Upper lobe of right lung (tissue), 1 donor: Measurements from ENCODE around the gene CTNNBL1. TPM values are rescaled to one million over a fixed set of nuclear protein-coding genes. Genes with fewer than 3 reads are reported as not detected.

Experiments used
- ATAC-seq: fragments of 200-7000 bp; cut with Tn5 transposase; one replicate; pipeline ENCODE4 v1.9.1; 2020; ENCODE audit warnings: mild to moderate bottlenecking, moderate library complexity
- DNase-seq: peaks from one replicate; pipeline ENCODE4 v3.0.0-alpha.2; 2020
- H3K27ac ChIP-seq: fragments of 200-600 bp; one replicate; pipeline ENCODE4 v1.8.0; 2022
- H3K27me3 ChIP-seq: fragments of 200-600 bp; one replicate; pipeline ENCODE4 v1.8.0; 2022; ENCODE audit warnings: mild to moderate bottlenecking
- H3K36me3 ChIP-seq: fragments of 200-600 bp; one replicate; pipeline ENCODE4 v1.8.0; 2022
- H3K4me1 ChIP-seq: fragments of 200-600 bp; one replicate; pipeline ENCODE4 v1.8.0; 2022
- H3K4me3 ChIP-seq: fragments of 200-600 bp; one replicate; pipeline ENCODE4 v1.8.0; 2022; ENCODE audit warnings: mild to moderate bottlenecking
- H3K9me3 ChIP-seq: fragments of 200-600 bp; one replicate; pipeline ENCODE4 v1.8.0; 2022
- CTCF ChIP-seq: fragments of 200-600 bp; IDR thresholded peaks from one replicate; pipeline ENCODE4 v1.8.0; 2022; ENCODE audit warnings: antibody characterized with exemption
- intact Hi-C: fragments of 100-400 bp; cut with DNase I; formaldehyde crosslinking; loops from one replicate; pipeline ENCODE4 v1.11.0; 2022
- total RNA-seq: library from RNA; stranded (reverse); fragmentation: NEBNext Ultra II Directional; extraction: Animal tissue kit (Norgen Biotek cat#: 25700); gene quantifications from one replicate; pipeline ENCODE4 v1.2.1, GENCODE V29; 2021
- donor health status: DM: no; HTN: yes; CAD: no; lungs with severe emphysema.

The CTNNBL1 gene
- total RNA-seq, 1 donor from 2014 or later = 52.8 TPM

DNA sequence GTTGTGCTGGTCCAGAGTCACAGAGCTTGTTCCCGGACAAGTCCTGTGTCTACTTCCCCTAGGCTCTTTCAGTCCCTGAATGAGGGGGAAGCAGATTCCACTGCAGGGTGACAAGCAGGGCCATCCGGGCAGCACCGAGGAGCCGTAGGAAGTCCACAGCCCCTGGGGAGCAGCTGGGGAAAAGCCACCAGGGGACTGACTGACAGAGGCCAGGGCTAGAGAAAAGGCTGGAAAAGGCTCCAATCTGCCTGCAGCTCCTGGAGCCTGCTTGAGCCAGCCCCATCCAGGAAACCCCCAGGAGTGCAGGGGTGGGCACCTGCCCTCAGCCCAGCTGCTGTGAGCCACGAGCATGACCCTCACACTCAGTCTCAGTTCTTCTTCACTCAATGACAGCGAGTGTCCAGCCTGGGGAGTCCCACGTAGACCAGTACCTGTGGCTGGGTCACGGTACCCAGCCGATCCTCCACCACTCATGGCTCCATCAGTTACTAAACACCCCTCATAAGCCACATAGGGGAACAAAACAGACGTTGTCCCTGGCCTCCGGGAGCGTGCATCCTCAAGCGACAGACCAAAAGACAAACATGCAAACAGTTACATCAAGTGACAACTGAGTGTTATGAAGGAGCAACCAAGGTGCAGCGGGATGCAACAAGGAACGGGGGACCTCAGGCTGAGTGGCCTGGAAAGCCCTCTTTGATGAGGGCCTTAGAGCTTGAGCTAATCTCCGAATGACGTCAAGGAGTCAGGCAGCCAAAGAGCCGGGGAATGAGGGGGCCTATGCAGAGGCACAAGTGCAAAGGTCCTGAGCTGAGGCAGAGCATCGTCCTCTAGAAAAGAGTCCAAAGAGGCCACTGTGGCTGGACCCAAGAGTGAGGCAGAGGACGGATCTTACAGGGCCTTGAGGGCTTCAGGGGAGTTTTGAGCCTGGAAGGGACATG, 184.3 kb downstream of the CTNNBL1 start:
- ATAC-seq = no peak
- no peaks in the 10 kb centered on the region for H3K27me3 ChIP-seq
- no peak overlapping the region for H3K27ac ChIP-seq
- no peak for TF ChIP-seq CTCF
- no peak overlapping the region for H3K4me3 ChIP-seq
- H3K9me3 ChIP-seq = no peaks in the 10 kb centered on the region
- no peaks in the 10 kb centered on the region for H3K4me1 ChIP-seq
- DNase-seq = no peak
- peaks cover 8% of the 10 kb centered on the region for H3K36me3 ChIP-seq
- intact Hi-C loops = no loop called here

DNA sequence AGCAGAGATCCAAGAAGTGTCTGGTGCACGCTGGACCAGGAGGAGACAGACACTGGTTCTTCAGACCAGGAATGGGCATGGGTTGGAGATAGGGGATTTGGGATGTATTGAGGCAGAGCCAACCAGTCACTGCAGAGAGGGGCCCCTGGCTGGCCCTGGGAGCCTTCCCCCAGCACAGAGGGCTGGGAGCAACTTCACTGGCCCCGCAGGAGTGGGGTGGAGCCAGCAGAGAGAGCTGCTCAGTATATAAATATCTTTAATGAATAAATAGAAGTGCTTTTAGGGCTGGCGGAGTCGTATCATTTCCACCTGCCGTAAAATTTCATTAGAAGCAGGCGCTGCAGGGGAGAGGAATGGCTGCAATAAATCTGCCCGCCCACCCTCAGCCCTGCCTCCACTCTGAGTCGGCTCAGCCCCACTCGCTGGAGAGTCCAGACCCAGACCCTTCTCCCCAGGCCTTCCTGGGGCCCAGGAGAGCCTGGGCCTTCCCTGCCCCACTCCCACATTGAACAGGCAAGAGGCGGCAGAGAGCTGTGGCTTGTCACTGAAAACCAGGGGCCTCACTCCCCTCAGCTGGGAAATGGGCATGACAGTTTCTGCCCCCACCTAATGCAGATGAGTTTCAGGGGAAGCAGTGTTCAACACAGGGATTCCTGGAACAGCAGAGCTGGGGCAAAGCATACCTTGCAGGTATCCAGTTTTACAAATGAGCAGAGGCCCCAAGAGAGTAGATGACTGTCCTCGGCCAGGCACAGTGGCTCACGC, 185.2 kb downstream of the CTNNBL1 start:
- TF ChIP-seq CTCF = no peak
- DNase-seq (no peak), ATAC-seq (no peak)
- intact Hi-C loops = no loop called here
- Histone ChIP-seq H3K9me3 (no peaks in the 10 kb centered on the region), H3K36me3 (peaks cover 1% of the 10 kb centered on the region), H3K4me1 (no peaks in the 10 kb centered on the region), H3K27me3 (no peaks in the 10 kb centered on the region), H3K27ac (no peak overlapping the region), H3K4me3 (no peak overlapping the region)

DNA sequence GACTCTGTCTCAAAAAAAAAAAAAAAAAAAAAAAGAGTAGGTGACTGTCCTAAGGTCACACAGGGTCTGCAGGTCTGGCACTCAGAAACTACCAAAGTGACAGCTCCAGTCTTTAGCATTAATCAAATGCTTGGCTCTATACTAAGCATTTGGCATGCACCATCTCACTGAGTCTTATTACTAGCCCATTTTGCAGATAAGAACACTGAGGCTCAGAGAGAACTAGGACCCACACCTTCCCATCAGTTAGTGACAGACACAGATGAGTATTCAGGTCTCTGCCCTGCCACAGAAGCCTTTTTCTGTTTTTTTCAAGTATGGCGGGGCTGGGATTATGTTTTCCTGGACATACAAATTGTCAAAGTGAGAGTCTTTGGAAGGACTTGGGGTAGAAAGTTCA, 186.0 kb downstream of the CTNNBL1 start:
- H3K27ac ChIP-seq = no peak overlapping the region
- intact Hi-C loops = no loop called here
- ATAC-seq (no peak), DNase-seq (no peak)
- H3K4me3 ChIP-seq = no peak overlapping the region
- no peaks in the 10 kb centered on the region for H3K9me3 ChIP-seq
- no peaks in the 10 kb centered on the region for H3K4me1 ChIP-seq
- H3K27me3 ChIP-seq = no peaks in the 10 kb centered on the region
- no peak for TF ChIP-seq CTCF
- H3K36me3 ChIP-seq = no peaks in the 10 kb centered on the region

- Histone ChIP-seq H3K36me3 (no peaks in the 10 kb centered on the region), H3K27ac (no peak overlapping the region), H3K9me3 (no peaks in the 10 kb centered on the region), H3K4me1 (no peaks in the 10 kb centered on the region), H3K27me3 (no peaks in the 10 kb centered on the region), H3K4me3 (no peak overlapping the region)
- intact Hi-C loops = no loop called here
- ATAC-seq (no peak), DNase-seq (no peak)
- no peak for TF ChIP-seq CTCF
Observed at GRCh38 chr20:37880726-37881591, 187.1 kb downstream of the CTNNBL1 start.

GRCh38 chr20:37881601-37882343, 187.9 kb downstream of the CTNNBL1 start:
- no peak overlapping the region for H3K27ac ChIP-seq
- intact Hi-C loops = no loop called here
- no peaks in the 10 kb centered on the region for H3K4me1 ChIP-seq
- no peaks in the 10 kb centered on the region for H3K27me3 ChIP-seq
- DNase-seq = no peak
- no peak for ATAC-seq
- H3K36me3 ChIP-seq = no peaks in the 10 kb centered on the region
- H3K9me3 ChIP-seq = no peaks in the 10 kb centered on the region
- TF ChIP-seq CTCF = no peak
- H3K4me3 ChIP-seq = no peak overlapping the region
